ENCODE data around the gene CST7. TPM values are rescaled to one million over a fixed set of nuclear protein-coding genes. Genes with fewer than 3 reads are reported as not detected.
A peak's percentile ranks its signal among the peaks of the same experiment; 100 is the strongest.
"Not testable (repeated sequence)": the region's sequence is repeated elsewhere in the genome, so short reads cannot be mapped to it uniquely, and the experiment has no call there.

CST7 gene
- total RNA-seq, 2 experiments from 2014 or later = 81.8 to 83.1 TPM

- CTCF ChIA-PET = interaction anchor here (1.1 to 3.0 kb wide), 4 partner anchors 16 to 133 kb away, joined by 4 to 10 read pairs (median 6); no protein-coding TSS in a partner anchor
- Mint-ChIP-seq H3K4me1 (ENCODE audit: low read depth) (peaks cover 28% of the 10 kb centered on the region), H3K27ac (peak overlapping the region; percentile 64)
- H3K9me3 Mint-ChIP-seq, DNase-seq, H3K27me3 Mint-ChIP-seq, H3K36me3 Mint-ChIP-seq, POLR2A ChIA-PET, H3K4me3 Mint-ChIP-seq: not testable (repeated sequence)
- intact Hi-C loops (cut with micrococcal nuclease) = loop anchor here (2.0 kb wide), 2 partner anchors 17 to 61 kb away; partner anchors contain the start of genes APMAP and CST7
Observed at GRCh38 chr20:24931893-24932292, 17.2 kb upstream of the CST7 start.

GRCh38 chr20:24933266-24933908 lies 15.7 kb upstream of the CST7 start:
- Mint-ChIP-seq H3K36me3 (no peaks in the 10 kb centered on the region), H3K9me3 (peaks cover 4% of the 10 kb centered on the region), H3K4me3 (no peak overlapping the region), H3K4me1 (ENCODE audit: low read depth) (peaks cover 28% of the 10 kb centered on the region), H3K27me3 (no peaks in the 10 kb centered on the region), H3K27ac (no peak overlapping the region)
- ChIA-PET POLR2A (no interaction called here), CTCF (interaction anchor here (0.7 to 1.7 kb wide), 2 partner anchors 15 to 132 kb away, joined by 3 to 4 read pairs; no protein-coding TSS in a partner anchor)
- intact Hi-C loops (cut with micrococcal nuclease) = loop anchor here (2.0 kb wide), 1 partner anchor 15 kb away; the partner anchor contains the start of gene CST7
- no peak for DNase-seq

GRCh38 chr20:24934101-24934661 lies 14.9 kb upstream of the CST7 start:
- H3K27me3 Mint-ChIP-seq = no peaks in the 10 kb centered on the region
- no peak overlapping the region for H3K4me3 Mint-ChIP-seq
- no peak overlapping the region for H3K27ac Mint-ChIP-seq
- CTCF ChIA-PET = interaction anchor here (0.7 kb wide), 1 partner anchor 16 kb away, joined by 3 read pairs; no protein-coding TSS in a partner anchor
- intact Hi-C loops (cut with micrococcal nuclease) = no loop called here
- POLR2A ChIA-PET = no interaction called here
- H3K9me3 Mint-ChIP-seq = peaks cover 4% of the 10 kb centered on the region
- H3K36me3 Mint-ChIP-seq = no peaks in the 10 kb centered on the region
- peaks cover 28% of the 10 kb centered on the region for H3K4me1 Mint-ChIP-seq (ENCODE audit: low read depth)
- no peak for DNase-seq

GRCh38 chr20:24934716-24935115 lies 14.4 kb upstream of the CST7 start:
- ChIA-PET CTCF (no interaction called here), POLR2A (no interaction called here)
- intact Hi-C loops (cut with micrococcal nuclease) = no loop called here
- no peaks in the 10 kb centered on the region for H3K27me3 Mint-ChIP-seq
- no peak for DNase-seq
- H3K9me3 Mint-ChIP-seq = peaks cover 4% of the 10 kb centered on the region
- no peak overlapping the region for H3K4me3 Mint-ChIP-seq
- H3K36me3 Mint-ChIP-seq = no peaks in the 10 kb centered on the region
- H3K27ac Mint-ChIP-seq = no peak overlapping the region
- peaks cover 28% of the 10 kb centered on the region for H3K4me1 Mint-ChIP-seq (ENCODE audit: low read depth)

- POLR2A ChIA-PET = no interaction called here
- Mint-ChIP-seq H3K9me3 (peaks cover 4% of the 10 kb centered on the region), H3K4me3 (no peak overlapping the region), H3K4me1 (ENCODE audit: low read depth) (peaks cover 28% of the 10 kb centered on the region), H3K27ac (no peak overlapping the region), H3K36me3 (peaks cover 1% of the 10 kb centered on the region), H3K27me3 (no peaks in the 10 kb centered on the region)
- intact Hi-C loops (cut with micrococcal nuclease) = no loop called here
- no peak for DNase-seq
- CTCF ChIA-PET = no interaction called here
Observed at GRCh38 chr20:24935140-24935539, 13.9 kb upstream of the CST7 start.

GRCh38 chr20:24935766-24936525 lies 13.1 kb upstream of the CST7 start:
- intact Hi-C loops (cut with micrococcal nuclease) = no loop called here
- no peak overlapping the region for H3K27ac Mint-ChIP-seq
- no peak for DNase-seq

GRCh38 chr20:24936526-24937407 lies 12.3 kb upstream of the CST7 start:
- Mint-ChIP-seq H3K9me3 (peaks cover 18% of the 10 kb centered on the region), H3K36me3 (peaks cover 13% of the 10 kb centered on the region), H3K27ac (no peak overlapping the region), H3K4me3 (no peak overlapping the region), H3K4me1 (ENCODE audit: low read depth) (peaks cover 15% of the 10 kb centered on the region), H3K27me3 (no peaks in the 10 kb centered on the region)
- intact Hi-C loops (cut with micrococcal nuclease) = no loop called here
- ChIA-PET CTCF (no interaction called here), POLR2A (no interaction called here)
- DNase-seq = no peak

More at GRCh38 chr20:24935766-24936525, 13.1 kb upstream of the CST7 start:
- peaks cover 23% of the 10 kb centered on the region for H3K4me1 Mint-ChIP-seq (ENCODE audit: low read depth)
- CTCF ChIA-PET = no interaction called here
- POLR2A ChIA-PET = no interaction called here
- no peak overlapping the region for H3K4me3 Mint-ChIP-seq
- H3K9me3 Mint-ChIP-seq = peaks cover 11% of the 10 kb centered on the region
- no peaks in the 10 kb centered on the region for H3K27me3 Mint-ChIP-seq
- H3K36me3 Mint-ChIP-seq = peaks cover 7% of the 10 kb centered on the region

GRCh38 chr20:24937579-24937978 lies 11.5 kb upstream of the CST7 start:
- intact Hi-C loops (cut with micrococcal nuclease) = no loop called here
- H3K4me3 Mint-ChIP-seq = no peak overlapping the region
- H3K4me1 Mint-ChIP-seq (ENCODE audit: low read depth) = peaks cover 7% of the 10 kb centered on the region
- ChIA-PET CTCF (no interaction called here), POLR2A (no interaction called here)
- no peaks in the 10 kb centered on the region for H3K27me3 Mint-ChIP-seq
- H3K36me3 Mint-ChIP-seq = peaks cover 13% of the 10 kb centered on the region
- DNase-seq = no peak
- no peak overlapping the region for H3K27ac Mint-ChIP-seq
- peaks cover 20% of the 10 kb centered on the region for H3K9me3 Mint-ChIP-seq

- CTCF ChIA-PET = interaction anchor here (0.6 kb wide), 1 partner anchor 184 kb away, joined by 3 read pairs; no protein-coding TSS in a partner anchor
- no peak overlapping the region for H3K27ac Mint-ChIP-seq
- peaks cover 6% of the 10 kb centered on the region for H3K4me1 Mint-ChIP-seq (ENCODE audit: low read depth)
- POLR2A ChIA-PET = no interaction called here
- no peak for DNase-seq
- no peaks in the 10 kb centered on the region for H3K27me3 Mint-ChIP-seq
- intact Hi-C loops (cut with micrococcal nuclease) = no loop called here
- peaks cover 13% of the 10 kb centered on the region for H3K36me3 Mint-ChIP-seq
- H3K4me3 Mint-ChIP-seq = no peak overlapping the region
- H3K9me3 Mint-ChIP-seq = peaks cover 20% of the 10 kb centered on the region
Observed at GRCh38 chr20:24938498-24938897, 10.6 kb upstream of the CST7 start.

- H3K4me3 Mint-ChIP-seq = no peak overlapping the region
- POLR2A ChIA-PET = no interaction called here
- DNase-seq = no peak
Observed at GRCh38 chr20:24939036-24939435, 10.0 kb upstream of the CST7 start.

GRCh38 chr20:24942679-24943078 lies 6.4 kb upstream of the CST7 start:
- no peak for DNase-seq
- peaks cover 38% of the 10 kb centered on the region for H3K36me3 Mint-ChIP-seq
- peaks cover 45% of the 10 kb centered on the region for H3K9me3 Mint-ChIP-seq
- H3K4me3 Mint-ChIP-seq = no peak overlapping the region
- POLR2A ChIA-PET = no interaction called here
- no peak overlapping the region for H3K27ac Mint-ChIP-seq
- CTCF ChIA-PET = no interaction called here
- intact Hi-C loops (cut with micrococcal nuclease) = no loop called here
- no peaks in the 10 kb centered on the region for H3K27me3 Mint-ChIP-seq
- peaks cover 10% of the 10 kb centered on the region for H3K4me1 Mint-ChIP-seq (ENCODE audit: low read depth)

More at GRCh38 chr20:24939036-24939435, 10.0 kb upstream of the CST7 start:
- Mint-ChIP-seq H3K9me3 (peaks cover 20% of the 10 kb centered on the region), H3K27me3 (no peaks in the 10 kb centered on the region), H3K27ac (no peak overlapping the region), H3K4me1 (ENCODE audit: low read depth) (peaks cover 6% of the 10 kb centered on the region), H3K36me3 (peaks cover 15% of the 10 kb centered on the region)
- CTCF ChIA-PET = no interaction called here
- intact Hi-C loops (cut with micrococcal nuclease) = no loop called here

- intact Hi-C loops (cut with micrococcal nuclease) = no loop called here
- ChIA-PET POLR2A (no interaction called here), CTCF (no interaction called here)
- Mint-ChIP-seq H3K4me1 (ENCODE audit: low read depth) (peaks cover 15% of the 10 kb centered on the region), H3K27ac (no peak overlapping the region), H3K27me3 (no peaks in the 10 kb centered on the region), H3K36me3 (peaks cover 41% of the 10 kb centered on the region), H3K4me3 (no peak overlapping the region), H3K9me3 (peaks cover 50% of the 10 kb centered on the region)
- no peak for DNase-seq
Observed at GRCh38 chr20:24943196-24943595, 5.9 kb upstream of the CST7 start.
